Suppressor macrophage treated with lipopolysaccharide for 4 hours (primary cell): ENCODE data around the gene ZNF213.
"Not testable (repeated sequence)": the region's sequence is repeated elsewhere in the genome, so short reads cannot be mapped to it uniquely, and the experiment has no call there.

ENCODE experiments used
- DNase-seq: peaks from one replicate; pipeline ENCODE4 v3.0.0-alpha.2; 2020

ZNF213 gene

DNA sequence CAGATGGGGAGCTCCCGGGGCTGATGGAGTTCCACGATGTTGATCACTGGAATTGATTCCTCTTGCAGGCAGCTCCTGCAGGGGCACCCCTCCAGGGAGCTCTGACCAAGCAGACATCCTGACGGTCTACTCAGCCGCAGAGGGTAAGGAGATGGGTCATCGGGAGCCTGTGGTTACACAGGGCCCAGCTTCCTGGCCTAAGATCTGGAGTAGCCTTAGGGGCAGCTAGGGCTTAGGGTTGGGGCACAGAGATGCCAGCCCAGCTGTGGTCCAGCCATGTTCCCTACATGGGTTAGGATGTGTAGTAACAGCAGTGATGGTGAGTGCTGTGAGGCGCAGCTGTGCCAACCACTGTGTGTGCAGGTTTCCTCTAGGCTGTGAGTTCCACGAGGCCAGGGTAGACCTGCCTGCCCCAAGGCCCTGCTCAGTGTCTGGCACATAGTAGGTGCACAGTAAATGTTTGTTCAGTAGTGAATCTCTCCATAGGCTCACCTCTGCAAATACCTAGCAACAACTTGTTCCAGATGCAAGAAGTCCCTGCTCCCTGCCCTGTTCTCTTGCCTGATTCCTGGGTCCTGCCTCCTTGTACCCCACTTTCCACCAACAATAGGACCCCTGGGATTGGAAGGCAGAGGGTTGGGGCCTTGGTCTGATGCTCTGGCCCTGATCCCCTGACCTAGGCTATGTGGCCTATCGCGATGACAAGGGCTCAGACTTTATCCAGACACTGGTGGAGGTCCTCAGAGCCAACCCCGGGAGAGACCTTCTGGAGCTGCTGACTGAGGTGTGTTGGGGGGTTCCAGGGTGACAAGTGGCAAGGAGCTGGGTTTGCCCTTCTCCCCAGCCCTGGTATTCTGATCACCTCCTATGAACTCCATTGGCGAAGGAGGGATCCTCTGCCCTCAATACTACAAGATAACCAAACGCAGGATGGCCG is 13.7 kb downstream of the ZNF213 start:
- DNase-seq = no peak

DNA sequence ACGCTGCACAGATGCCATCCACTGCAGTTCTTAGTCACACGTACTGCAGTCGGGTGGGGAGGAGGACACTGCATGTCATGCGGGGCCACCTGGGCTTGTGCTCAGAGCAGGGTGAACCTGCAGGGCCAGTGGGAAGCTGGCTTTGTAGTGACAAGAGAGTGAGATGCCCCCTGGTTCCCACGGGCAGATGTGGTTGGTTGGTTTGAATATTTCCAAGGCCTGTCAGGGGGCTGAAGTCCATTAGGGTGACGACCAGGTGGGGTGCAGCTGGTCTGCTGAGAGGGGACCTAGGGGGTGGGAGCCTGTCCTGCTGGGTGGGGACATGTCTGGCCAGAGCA is 14.3 kb downstream of the ZNF213 start:
- DNase-seq = no peak

DNA sequence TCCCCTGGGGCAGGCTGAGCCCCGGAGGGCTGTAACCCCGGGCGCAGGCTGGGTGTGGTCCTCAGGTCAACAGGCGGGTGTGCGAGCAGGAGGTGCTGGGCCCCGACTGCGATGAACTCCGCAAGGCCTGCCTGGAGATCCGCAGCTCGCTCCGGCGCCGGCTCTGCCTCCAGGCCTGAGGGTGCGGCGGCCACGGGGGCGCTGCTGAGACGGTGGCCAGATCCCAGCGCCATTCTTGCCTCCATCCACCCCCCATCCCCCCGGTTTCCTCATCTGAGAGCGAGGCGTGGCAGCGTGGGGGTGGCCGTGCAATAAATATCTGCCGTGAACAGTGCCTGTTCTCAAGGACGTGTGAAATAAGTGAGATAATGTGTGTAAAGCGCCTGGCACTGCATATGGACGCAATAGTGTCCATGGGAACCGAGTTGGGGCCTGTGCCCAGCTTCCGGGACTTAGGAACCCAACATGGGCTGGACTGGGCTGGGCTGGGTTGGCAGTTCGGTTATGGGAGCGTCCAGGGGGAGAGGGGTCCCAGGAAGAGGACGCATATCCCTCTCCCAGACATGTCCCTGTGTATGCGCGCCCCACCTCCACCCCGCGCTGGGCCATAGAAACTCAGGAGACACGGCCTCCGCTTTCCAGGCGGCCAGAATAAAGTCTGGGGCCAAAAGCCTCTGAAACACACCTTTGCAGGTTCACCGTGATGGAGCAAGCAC is 15.0 kb downstream of the ZNF213 start:
- DNase-seq = peak; percentile 78

DNA sequence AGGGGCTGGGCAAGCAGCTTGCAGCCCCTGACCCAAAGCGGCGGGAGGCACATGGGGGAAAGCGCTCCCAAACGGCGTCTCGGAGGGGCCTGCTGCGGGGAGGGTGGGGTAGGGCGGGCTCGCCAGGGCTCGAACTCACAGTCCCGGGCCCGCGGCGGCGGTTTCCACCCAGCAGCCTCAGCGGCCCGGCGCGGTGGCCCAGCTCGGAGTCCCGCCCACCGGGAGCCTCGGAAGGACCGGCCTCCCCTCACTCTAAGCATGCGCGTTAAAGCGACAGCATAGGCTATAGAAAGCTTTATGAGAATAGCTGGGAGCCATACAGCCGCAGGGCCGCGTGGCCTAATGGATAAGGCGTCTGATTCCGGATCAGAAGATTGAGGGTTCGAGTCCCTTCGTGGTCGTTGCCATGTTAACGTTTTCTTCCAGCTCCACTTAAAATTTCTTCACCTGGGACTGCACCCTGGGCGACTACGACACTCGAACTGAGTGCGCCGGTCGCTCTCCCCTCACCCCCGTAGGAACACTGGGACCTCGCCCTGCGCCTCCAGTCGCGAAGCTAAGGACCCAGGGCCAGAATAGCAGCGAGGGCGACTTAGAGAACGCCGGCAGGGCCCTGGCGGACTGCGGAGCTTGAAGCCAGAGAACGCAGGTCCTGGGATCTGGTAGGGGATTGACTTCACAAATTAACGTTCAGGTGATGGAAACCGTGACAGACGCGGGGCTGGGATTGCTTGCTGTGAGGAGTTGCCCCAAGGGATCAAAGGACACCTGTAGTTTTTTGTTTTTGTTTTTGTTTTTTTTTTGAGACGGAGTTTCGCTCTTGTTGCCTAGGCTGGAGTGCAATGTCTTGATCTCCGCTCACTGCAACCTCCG is 15.8 kb downstream of the ZNF213 start:
- peak; percentile 99 for DNase-seq

DNA sequence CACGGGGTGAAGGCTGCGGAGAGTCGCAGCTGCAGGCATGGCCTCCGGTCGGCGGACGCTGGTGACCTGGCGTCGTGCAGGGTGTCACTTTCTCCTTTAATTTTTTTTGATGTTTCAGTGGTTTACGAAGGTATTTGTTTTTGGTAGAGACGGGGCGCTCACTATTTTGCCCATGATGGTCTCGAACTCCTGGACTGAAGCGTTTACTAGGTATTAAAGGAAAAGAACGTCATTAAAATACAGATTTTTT is 17.1 kb downstream of the ZNF213 start:
- DNase-seq = no peak

DNA sequence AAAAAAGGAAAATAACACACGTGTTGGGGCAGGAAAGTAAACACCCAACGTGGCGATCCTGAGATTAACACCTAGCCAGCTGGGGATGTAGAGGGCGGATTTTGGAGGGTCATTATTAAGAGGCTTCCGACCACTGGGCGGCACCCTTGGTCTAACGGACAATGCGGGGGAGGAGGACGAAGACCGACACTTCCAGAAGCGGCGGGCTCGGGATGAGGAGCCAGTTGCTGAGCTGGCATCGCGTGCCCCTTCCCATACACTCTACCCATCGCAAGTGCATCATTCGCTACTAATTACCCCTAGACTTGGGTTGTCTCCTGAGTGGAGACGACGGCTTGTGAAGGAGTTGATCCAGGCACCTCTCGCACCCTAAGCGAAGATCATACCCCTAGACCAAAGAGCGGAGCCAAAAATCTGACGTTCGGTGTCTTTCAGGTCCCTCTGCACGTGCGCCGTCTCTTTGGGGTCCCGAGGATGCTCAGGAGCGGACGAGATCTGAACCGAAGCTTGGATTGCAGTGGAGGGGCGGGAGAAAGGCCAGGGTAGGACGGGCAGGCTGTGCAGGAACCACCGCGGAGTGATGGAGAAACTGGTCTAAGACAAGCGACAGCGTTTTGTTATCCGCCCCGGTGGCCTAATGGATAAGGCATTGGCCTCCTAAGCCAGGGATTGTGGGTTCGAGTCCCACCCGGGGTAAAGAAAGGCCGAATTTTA is 17.6 kb downstream of the ZNF213 start:
- peak; percentile 90 for DNase-seq

DNA sequence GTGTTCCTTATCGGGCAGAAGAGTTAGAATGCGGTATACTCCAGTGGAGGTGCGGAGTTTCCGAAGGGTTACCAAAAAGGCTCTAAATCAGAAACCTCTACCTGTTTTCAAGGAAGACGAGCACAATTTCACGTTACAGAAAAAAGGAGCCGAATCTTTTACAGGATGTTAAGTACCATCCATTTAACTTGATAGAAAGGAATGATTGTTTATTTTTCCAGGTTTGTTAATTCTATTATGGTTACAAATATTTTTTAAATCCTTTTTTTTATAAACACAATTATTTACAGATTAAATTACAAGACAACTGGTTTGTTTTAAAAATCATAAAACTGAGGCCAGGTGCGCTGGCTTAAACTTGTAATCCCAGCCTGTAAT is 18.2 kb downstream of the ZNF213 start:
- no peak for DNase-seq

DNA sequence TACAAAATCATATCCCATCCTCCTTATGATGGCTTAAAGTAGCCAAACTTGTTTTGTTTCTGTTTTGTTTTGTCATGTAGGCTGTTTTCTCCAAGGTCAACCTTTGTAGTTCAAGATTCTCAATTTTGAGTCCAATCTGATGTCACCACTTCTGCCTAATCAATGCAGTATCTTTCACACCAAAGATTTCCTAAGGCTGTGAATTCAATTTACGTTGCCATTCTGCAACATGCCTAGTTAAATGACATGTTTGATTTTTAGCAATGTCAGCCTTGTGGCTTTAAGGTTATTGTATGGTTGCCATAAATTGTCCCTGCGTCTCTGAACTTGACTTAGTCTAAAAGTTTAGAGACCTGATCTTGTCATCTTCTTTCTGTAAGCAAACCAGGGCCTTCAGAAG is 20.4 kb downstream of the ZNF213 start:
- DNase-seq = no peak

DNA sequence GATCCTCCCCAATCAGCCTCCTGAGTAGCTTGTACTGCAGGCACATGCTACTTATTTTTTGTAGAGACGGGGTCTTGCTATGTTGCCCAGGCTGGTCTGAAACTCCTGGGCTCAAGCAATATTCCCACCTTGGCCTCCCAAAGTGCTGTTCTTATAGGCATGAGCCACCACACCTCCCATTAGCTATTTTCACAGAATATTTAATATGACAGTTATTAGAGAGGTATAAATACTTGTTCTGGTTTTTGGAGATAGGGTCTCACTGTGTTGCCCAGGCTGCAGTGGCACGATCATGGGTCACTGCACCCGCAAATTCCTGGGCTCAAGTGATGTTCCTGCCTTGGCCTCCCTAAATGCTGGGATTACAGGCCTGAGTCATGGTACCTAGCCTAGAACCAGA is 21.1 kb downstream of the ZNF213 start:
- DNase-seq = no peak

DNA sequence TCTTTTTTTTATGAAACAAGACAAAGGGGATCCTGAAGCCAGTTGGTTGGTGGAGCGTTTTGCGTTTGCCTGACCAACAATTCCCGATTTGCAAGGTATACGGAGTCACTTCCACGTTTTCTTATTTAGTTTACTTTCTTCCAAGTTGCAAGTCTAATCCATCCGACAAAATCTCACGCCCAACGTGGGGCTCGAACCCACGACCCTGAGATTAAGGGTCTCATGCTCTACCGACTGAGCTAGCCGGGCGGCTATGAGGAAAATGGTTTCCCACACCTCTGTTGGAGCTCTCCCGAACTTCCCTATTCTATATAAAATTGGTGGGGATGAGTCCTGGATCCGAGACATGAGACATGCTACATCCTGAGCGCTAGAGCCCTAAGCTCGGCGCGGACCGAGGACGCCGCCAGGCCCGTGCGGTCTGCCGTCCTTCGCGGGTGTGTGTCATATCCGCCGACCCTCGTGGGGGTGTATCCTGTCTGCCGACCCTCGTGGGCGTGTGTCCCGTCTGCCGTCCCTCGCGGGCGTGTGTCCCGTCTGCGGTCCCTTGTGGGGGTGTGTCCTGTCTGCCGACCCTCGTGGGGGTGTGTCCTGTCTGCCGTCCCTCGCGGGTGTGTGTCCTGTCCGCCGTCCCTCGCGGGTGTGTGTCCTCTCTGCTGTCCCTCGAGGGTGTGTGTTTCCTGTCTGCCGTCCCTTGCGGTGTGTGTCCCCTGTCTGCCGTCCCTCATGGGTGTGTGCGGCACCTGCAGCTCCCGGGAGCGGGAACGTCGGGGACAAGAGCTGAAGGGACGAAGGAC is 22.6 kb downstream of the ZNF213 start:
- peak; percentile 79 for DNase-seq

DNA sequence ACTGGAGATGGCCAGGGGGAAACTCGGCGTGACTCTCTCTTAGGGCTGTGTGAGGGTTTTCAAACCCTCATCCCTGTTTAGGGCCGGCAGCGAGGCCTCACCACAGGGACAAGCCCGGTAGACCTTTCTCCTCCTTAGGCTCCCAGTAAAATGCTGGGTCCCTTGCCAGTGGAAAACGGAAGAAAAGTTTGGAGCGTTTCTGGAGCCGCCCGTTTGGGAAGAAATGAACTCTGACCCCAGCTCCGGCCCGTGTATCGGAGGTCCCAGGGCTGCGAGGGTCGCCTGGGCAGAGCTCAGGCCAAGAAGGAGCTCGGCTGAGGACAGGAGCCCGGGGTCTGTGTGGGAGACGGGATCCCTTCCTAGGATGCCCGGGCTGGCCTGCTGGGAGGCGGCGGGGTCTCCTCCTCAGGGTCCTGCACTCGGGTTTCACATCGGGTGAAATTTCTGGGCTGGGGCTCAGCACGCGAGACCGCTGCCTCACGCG is 23.2 kb downstream of the ZNF213 start:
- DNase-seq = no peak

DNA sequence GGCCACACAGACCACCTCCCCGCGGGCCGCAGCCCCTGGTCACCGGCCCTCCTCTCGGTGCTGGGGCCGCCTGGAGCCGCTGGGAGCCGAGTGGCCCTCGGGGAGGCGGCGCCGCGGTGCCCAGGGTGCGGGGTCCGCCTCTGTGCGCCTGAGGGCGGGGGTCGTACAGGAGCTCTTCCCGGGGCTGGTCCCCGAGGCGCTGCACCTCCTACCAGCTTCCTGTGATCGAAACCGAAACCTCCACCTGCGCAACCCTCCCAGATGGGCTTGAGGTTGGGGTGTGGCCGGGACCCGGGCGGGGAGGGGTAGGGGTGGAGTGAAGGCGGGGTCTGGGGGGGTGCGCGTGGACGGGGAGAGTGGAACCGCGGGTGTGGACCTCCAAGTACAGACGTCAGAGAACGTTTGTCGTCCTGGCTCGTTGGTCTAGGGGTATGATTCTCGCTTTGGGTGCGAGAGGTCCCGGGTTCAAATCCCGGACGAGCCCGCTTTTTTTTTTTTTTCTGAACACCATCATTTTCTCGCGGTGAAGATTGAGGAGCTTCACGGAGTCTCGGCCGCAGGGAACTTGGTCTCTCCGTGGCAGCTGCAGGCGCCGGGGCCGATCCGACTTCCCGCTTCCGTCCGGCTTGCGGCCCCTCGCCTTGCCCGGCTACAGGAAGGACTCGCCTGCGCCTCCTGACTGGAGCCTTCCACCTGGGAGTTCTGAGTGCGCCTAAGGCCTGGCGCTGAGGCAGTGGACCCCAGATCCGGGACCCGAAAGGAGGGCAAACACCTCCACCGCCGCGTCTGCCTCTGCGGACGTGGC is 23.9 kb downstream of the ZNF213 start:
- peak; percentile 82 for DNase-seq

DNA sequence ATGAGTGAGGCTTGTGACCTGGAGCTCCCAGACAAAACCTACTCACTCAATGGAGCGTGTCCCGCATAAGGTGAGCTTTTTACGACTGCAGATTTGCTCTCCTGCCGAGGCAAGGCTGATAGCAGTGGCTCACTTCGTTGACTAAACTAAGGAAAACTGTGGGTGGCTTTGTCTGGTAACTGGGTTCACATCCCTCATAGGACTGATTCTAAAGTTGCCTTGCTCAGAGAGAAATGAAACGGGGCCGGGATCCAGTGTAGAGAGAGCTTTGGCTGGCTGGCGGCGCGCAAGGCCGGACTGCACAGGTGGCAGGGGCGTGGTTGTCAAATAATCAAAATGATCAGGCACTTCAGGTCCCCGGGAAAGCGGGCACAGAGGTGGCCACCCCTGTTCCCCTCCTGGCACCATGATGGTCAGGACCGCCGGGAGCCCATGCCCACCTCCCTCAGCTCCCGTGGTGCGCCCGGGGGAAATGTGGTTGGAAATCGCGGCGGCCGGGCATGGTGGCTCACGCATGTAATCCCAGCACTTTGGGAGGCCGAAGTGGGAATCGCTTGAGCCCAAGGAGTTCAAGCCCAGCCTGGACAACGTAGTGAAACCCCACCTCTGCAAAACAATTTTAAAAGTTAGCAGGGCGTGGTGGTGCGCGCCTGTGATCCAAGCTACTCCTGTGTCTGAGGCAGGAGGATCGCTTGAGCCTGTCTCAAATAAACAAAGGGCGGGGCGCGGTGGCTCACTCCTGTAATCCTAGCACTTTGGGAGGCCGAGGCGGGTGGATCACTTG is 26.6 kb downstream of the ZNF213 start:
- DNase-seq = no peak

DNA sequence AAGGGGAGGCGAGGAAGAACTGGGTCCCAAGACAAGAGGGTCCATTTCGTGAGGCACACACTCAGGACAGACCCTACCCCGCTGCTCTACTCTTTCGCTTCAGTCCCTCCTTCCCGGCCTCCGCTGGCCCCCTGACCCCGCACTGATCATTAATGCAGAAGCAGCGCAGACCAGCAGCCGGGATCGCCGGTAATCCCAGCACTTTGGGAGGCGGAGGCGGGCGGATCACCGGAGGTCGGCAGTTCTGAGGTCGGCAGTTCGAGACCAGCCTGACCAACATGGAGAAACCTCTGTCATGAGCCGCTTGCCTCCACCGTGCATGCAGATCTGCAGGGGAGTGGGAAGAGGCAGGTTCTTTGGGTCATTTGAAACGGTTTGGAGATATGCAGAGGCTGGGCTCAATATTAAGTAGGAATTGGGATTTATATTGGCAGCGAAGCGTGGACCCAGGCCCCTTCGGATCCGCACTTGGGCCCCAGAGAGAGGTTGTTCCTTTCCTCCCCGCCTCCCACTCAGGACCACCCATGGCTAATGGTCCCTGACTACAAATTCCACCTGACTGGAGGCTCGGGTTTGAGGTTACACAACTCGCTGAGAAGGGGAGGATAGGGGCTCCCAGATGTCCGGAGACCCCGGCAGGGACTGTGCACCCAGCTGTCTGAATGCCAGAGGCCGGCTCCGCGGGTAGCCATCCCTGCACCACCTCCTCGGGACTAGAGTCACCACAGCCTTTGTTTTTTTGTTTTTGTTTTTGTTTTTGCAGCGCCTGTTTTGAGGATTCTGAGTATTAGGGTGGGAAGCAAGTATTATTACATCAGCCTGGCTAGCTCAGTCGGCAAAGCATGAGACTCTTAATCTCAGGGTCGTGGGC is 29.5 kb downstream of the ZNF213 start:
- DNase-seq = no peak

DNA sequence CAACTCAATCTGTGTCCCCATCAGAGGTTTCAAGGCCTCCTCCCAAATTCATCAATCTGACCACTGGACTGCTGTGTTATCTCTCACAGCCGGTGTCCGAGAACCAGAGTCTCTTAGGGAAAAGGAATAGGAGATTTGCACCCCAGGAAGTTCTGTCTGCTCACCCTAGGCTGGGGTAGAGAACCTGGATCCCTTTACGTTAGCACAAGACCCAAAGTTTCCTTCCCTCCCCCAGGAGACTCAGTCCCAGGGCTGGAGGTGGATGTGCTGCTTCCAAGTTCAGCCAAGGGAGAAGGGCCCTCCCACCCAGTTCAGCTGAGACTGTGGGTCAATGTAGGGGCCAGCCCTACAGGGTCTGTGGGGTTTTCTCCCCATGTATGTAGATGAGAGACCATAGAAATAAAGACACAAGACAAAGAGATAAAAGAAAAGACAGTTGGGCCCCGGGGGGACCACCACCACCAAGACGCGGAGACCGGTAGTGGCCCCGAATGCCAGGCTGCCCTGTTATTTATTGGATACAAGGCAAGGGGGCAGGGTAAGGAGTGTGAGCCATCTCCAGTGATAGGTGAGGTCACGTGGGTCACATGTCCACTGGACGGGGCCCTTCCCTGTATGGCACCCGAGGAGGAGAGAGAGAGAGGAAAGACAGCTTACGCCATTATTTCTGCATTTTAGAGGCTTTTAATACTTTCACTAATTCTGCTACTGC is 30.4 kb downstream of the ZNF213 start:
- DNase-seq = no peak

DNA sequence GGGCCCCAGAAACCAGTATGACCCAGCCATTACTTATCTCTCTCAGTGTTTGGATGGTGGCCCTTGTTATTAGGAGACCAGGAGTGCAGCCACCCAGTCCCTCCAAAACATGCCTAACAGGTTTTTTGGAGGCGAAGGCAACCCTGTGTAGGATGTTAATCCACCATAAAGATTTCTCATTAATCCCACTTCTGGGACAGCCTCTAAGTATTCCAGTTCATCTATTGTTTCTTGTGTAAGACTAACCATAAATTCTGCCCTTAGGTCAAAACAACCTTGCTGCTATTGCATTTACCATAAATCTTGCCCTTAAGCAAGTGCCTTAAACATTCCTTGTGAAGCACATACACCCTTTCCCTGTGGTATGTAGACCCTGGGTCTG is 31.7 kb downstream of the ZNF213 start:
- DNase-seq = no peak

DNA sequence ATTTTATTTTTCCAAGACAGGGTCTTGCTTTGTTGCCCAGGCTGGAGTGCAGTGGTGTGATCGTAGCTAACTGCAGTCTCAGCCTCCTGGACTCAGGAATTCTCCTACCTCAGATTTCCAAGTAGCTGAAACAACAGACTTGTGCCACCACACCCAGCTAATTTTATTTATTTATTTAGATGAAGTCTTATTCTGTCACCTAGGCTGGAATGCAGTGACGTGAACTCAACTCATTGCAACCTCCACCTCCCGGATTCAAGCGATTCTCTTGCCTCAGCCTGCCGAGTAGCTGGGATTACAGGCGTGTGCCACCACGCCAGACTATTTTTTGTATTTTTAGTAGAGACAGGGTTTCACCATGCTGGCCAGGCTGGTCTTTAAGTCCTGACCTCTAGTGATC is 33.9 kb downstream of the ZNF213 start:
- not testable (repeated sequence) for DNase-seq

DNA sequence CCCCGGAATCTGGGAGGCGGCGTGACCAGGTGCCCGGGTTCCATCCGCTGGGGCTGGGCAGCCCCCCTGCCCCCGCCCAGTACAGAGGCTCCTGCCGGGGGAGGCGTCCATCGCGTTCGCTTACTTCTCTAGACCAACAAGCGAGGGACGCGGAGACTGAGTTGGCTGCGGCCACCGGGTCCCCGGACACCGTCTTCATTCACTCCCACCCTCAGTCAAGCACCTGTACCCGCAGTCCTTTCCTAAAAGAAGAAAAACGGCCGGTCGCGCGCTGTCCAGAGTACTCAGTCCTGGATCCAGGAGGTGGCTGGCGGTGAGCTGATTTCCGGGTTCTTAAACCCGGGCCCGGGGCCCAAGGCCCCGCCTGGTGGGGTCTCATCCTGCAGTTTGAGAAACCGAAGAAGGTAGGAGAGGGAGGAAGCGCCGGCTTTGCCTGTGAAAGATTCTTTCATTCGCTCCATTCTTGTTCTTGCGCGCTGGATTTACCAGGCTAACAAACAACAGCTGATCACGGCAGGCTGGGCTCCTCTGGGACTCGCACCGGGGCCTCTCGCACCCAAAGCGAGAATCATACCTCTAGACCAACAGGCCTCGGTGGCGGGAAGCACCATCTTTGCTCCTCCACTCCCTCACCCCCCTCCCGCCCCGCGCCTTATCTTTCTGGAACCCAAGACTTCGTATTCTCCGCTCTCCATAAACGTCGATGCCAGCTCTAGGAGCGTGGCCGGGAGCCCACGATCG is 35.8 kb downstream of the ZNF213 start:
- no peak for DNase-seq
